ENCODE data around the gene GTF3C6.
A peak's percentile ranks its signal among the peaks of the same experiment; 100 is the strongest.

- TF ChIP-seq CTCF (IDR thresholded peaks at IDR 0.05) (peak in 1 of 4 experiments; percentile 24), POLR2A (IDR thresholded peaks at IDR 0.05) (peak; percentile 63 to 73)
Measured at GRCh38 chr6:110958329-110959192, at the start of gene GTF3C6.

All from gastroesophageal sphincter (tissue), 3 donors.